GM12892 (cell line): ENCODE data around the gene DOCK7.

ENCODE experiments used
- POLR2A ChIP-seq: IDR thresholded peaks from 2 replicates; pipeline ENCODE4 v1.6.1; 2011; ENCODE audit warnings: low read depth, low read length, control low read depth
- POLR2AphosphoS5 ChIP-seq: IDR thresholded peaks from 2 replicates; pipeline ENCODE4 v1.6.1; 2011; ENCODE audit warnings: low read depth, low read length, control low read depth

GRCh38 chr1:62735491-62736171 lies 47.4 kb upstream of the DOCK7 start:
- no peak for TF ChIP-seq POLR2AphosphoS5
- no peak for TF ChIP-seq POLR2A
